HG02973 (cell line): ENCODE results near the gene SPINK13.
"Not testable (repeated sequence)": the region's sequence is repeated elsewhere in the genome, so short reads cannot be mapped to it uniquely, and the experiment has no call there.

Experiments used
- ATAC-seq: cut with Tn5 transposase; IDR thresholded peaks from one replicate; pipeline ENCODE4 v1.9.1; 2021; ENCODE audit warnings: moderate library complexity; ENCODE audit not compliant: unreplicated experiment

SPINK13 gene, protein sequence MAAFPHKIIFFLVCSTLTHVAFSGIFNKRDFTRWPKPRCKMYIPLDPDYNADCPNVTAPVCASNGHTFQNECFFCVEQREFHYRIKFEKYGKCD

DNA sequence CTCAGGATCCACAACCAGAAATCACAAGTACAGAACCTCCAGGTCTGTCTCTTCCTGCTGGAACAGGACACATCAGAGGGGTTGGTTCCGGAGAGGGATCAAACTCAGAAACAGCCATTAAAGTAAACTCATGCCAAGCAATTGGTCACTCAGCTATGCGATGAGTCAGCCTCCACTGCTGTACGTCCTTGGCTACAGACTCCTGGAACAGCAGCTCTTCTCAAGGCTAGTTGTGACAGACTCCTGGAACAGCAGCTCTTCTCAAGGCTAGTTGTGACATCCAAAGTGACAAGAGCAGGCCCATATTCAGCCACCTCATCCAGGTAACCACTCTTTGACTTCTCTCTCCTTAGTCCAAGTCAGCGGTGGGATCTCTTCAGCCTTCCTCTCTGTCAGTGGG is at the start of gene SPINK13:
Gene SPINK13 (plus strand): TSS at position 229 of the 400 bp plus-strand sequence. CDS start 1,279 bp downstream, outside the sequence.
- no peak for ATAC-seq

- ATAC-seq: no peak
Observed at GRCh38 chr5:148221508-148221907, 47.1 kb upstream of the SPINK13 start.

GRCh38 chr5:148224117-148224742 is 44.4 kb upstream of the SPINK13 start:
- no peak for ATAC-seq

- no peak for ATAC-seq
Observed at GRCh38 chr5:148228392-148228984, 40.1 kb upstream of the SPINK13 start.

- ATAC-seq: no peak
Observed at GRCh38 chr5:148229840-148230239, 38.8 kb upstream of the SPINK13 start.

GRCh38 chr5:148230240-148230639 is 38.4 kb upstream of the SPINK13 start:
- no peak for ATAC-seq

GRCh38 chr5:148237785-148238417 is 30.7 kb upstream of the SPINK13 start:
- ATAC-seq: no peak

DNA sequence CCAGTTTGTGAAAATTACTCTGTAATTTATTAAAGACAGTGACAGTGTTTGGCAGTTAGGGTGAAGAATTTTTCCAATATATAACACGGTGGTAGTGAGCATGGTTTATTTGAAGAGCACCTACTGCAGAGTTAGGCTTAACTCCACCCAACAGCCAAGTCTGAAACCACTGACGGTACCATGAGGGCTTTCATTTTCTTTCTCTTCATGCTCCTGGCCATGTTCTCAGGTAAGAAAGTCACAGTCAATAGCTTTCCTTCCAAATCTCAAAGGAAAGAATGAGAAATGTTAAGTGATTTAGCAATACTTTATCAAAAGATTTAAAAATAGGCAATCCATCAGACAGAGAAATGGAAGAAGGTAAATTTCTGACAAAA is 30.2 kb upstream of the SPINK13 start, which contains the start of gene MARCOL:
Gene MARCOL (plus strand): TSS at position 108 of the 377 bp plus-strand sequence. CDS start 73 bp downstream, at position 181.
- ATAC-seq: no peak

DNA sequence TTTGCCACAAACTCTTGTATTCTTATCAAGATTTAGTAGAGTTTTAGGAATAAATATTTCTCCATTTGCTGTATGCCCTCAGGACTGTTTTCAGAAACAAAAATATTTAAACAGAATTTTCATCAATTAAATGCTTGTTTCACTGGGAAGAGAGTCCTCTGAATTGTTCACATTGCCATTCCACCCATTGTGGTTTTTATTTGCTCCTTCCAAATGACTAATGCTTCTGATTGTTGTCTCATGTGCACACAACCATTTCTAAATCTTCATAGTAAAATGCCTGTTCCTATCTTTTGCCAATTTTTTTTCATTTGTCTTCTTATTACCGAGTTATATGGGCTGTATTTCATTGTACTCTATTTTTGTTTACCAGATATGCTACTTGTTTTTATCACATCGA is 19.7 kb upstream of the SPINK13 start:
- ATAC-seq: no peak

GRCh38 chr5:148255456-148255855 is 13.1 kb upstream of the SPINK13 start:
- ATAC-seq: no peak

DNA sequence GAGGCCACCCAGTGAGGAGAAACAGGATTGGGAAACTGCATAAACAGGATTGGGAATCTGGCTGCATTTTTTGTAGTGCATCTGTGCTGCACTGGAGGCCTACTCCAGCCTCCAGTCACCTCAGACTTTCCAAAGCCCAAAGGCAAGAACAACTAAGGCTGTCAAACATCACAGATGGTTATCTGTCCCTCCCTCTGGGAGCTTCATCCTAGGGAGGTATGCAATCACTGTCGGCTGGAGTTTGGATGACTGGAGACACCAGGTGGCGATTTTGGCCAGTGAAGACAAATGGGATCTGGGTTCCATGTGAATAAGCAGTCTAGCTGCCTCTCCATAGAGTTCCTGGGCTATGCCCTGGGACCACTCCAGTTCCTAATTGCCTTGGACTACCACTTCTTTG is 9.3 kb upstream of the SPINK13 start:
- ATAC-seq: no peak

DNA sequence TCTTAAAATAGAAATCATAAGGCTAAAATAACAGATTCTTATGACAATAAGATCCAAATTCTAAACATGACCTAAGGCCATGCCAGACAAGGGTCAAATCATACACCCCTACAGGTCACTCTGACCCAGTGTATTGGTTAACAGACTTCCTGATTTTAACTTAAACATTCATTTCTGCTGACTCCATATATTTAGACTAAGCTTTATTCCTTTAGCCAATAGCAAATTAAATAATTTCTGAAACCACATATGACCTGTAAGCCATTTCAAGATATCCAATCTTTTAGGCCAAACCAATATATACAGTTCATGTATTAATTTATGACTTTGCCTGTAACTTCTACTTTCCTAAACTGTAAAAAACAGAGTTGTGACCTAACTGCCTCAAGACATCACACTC is 7.4 kb upstream of the SPINK13 start:
- no peak for ATAC-seq

DNA sequence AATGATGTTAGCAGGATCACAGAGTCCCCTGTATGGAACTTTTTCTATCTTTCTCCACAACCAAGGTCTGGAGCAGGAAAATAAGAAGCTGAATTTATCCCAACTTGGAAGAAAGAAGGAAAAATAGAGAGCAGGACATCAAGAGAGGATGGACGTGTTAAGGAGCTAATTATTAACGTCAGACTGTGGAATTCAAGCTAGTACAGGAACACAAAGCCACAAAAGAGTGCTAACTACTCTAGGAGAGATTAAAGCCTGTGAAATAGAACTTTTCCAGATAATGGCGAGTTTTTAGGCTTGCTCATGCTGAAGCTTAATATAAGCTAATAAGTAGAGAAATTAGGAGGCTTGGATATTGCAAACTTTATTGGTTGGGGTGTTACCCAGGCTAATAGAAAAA is 632 bp upstream of the SPINK13 start:
- ATAC-seq: no peak

DNA sequence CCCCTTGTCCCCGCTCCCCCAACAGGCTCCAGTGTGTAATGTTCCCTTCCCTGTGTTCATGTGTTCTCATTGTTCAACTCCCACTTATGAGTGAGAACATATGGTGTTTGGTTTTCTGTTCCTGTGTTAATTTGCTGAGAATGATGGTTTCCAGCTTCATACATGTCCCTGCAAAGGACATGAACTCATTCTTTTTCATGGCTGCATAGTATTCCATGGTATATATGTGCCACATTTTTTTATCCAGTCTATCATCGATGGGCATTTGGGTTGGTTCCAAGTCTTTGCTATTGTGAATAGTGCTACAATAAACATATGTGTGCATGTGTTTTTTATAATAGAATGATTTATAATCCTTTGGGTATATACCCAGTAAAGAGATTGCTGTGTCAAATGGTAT is 6.5 kb downstream of the SPINK13 start:
- not testable (repeated sequence) for ATAC-seq

GRCh38 chr5:148280893-148281292 is 12.3 kb downstream of the SPINK13 start:
- ATAC-seq: not testable (repeated sequence)

GRCh38 chr5:148281336-148281735 is 12.7 kb downstream of the SPINK13 start:
- ATAC-seq: not testable (repeated sequence)

GRCh38 chr5:148290271-148291195 is 21.9 kb downstream of the SPINK13 start:
- no peak for ATAC-seq

DNA sequence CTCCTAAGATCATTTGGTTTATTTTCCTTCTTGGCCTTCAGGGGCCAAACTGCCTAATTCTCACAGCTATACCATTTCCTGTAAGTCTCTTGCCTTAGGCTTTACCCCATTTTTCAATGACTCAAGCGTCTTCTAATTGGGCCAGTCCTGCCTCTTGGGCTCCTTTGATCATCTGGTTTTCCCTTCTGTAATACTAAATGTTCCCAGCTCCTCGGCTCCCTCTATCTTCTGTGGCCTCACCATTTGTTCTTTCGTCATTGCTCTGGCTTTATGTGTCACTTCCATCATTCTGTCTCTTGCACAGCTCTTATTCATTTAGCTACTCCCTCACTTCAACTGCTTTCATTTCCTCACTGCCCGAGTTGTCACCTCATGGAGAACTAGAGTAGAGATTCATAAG is 29.1 kb downstream of the SPINK13 start:
- ATAC-seq: no peak

DNA sequence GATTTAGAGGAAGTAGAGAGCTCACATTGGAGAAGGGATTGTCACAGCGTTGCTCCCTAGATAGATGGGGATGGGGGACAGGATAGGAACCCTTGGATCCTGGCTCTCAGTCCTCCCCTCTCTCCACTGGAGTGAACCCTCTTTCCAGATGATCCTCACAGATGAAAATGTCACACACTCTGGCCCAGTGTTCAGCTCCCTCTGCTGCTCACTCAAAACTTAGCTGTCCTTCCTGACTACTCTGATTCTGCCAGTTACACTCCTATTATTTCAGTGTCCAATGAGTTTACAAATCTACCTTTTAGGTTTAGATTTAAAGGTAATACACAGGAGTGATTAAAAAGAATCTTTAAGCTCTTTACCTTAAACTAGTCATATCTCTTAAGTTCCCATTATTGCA is 37.9 kb downstream of the SPINK13 start:
- ATAC-seq: no peak

- ATAC-seq: no peak
Observed at GRCh38 chr5:148309019-148309418, 40.4 kb downstream of the SPINK13 start.

DNA sequence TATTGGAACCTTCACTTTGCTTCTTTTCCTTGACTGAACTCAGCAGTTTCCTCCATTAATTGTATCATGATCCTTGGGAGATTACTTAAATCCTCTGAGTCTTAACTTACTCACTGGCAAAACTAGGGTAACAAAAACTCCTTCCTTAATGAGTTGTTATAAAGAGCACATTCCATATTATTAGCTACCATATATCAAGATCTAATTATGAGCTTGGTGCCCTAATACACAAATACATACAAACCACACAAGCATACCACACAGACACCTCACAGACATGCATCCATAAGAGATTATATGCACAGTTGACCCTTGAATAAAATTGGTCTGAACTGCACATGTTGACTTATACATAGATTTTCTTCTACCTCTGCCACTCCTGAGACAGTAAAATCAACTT is 41.2 kb downstream of the SPINK13 start:
- no peak for ATAC-seq
